Measurements from ENCODE around the gene PGAM4. TPM values are rescaled to one million over a fixed set of nuclear protein-coding genes. Genes with fewer than 3 reads are reported as not detected.
"Not testable (repeated sequence)": the region's sequence is repeated elsewhere in the genome, so short reads cannot be mapped to it uniquely, and the experiment has no call there.

PGAM4 gene
- total RNA-seq, 1 donor, result 0.43 TPM

- H3K4me3 ChIP-seq (ENCODE audit: low read depth, low read length), result no peak overlapping the region
- TF ChIP-seq CTCF (IDR thresholded peaks at IDR 0.05; ENCODE audit: insufficient read depth, low read depth, low read length), result no peak
- DNase-seq (ENCODE audit: low read depth), result no peak
Observed at GRCh38 chrX:77936299-77936698, 33.1 kb downstream of the PGAM4 start.

GRCh38 chrX:77935886-77936285 lies 33.6 kb downstream of the PGAM4 start:
- no peak overlapping the region for H3K4me3 ChIP-seq (ENCODE audit: low read depth, low read length)
- no peak for DNase-seq (ENCODE audit: low read depth)
- no peak for TF ChIP-seq CTCF (IDR thresholded peaks at IDR 0.05; ENCODE audit: insufficient read depth, low read depth, low read length)

GRCh38 chrX:77930581-77930980 lies 38.9 kb downstream of the PGAM4 start:
- no peak for DNase-seq (ENCODE audit: low read depth)
- TF ChIP-seq CTCF (IDR thresholded peaks at IDR 0.05; ENCODE audit: insufficient read depth, low read depth, low read length), result no peak
- no peak overlapping the region for H3K4me3 ChIP-seq (ENCODE audit: low read depth, low read length)

- H3K4me3 ChIP-seq (ENCODE audit: low read depth, low read length), result no peak overlapping the region
- no peak for DNase-seq (ENCODE audit: low read depth)
- TF ChIP-seq CTCF (IDR thresholded peaks at IDR 0.05; ENCODE audit: insufficient read depth, low read depth, low read length), result no peak
Observed at GRCh38 chrX:77925764-77926163, 43.7 kb downstream of the PGAM4 start.

- DNase-seq (ENCODE audit: low read depth), result no peak
- no peak for TF ChIP-seq CTCF (IDR thresholded peaks at IDR 0.05; ENCODE audit: insufficient read depth, low read depth, low read length)
- H3K4me3 ChIP-seq (ENCODE audit: low read depth, low read length), result no peak overlapping the region
Observed at GRCh38 chrX:77924320-77924859, 45.0 kb downstream of the PGAM4 start.

GRCh38 chrX:77922787-77923186 lies 46.7 kb downstream of the PGAM4 start:
- DNase-seq (ENCODE audit: low read depth), result no peak
- no peak overlapping the region for H3K4me3 ChIP-seq (ENCODE audit: low read depth, low read length)
- TF ChIP-seq CTCF (IDR thresholded peaks at IDR 0.05; ENCODE audit: insufficient read depth, low read depth, low read length), result no peak

GRCh38 chrX:77919370-77919769 lies 50.1 kb downstream of the PGAM4 start:
- not testable (repeated sequence) for DNase-seq (ENCODE audit: low read depth); H3K4me3 ChIP-seq (ENCODE audit: low read depth, low read length)
